GM10266 (cell line): ENCODE measurements around the gene DNAJB14.

Source experiments
- DNase-seq: peaks from one replicate; pipeline ENCODE4 v3.0.0; 2012; ENCODE audit errors: extremely low spot score
- TF ChIP-seq, protein P1 (sequence below): IDR thresholded peaks from 2 replicates; pipeline ENCODE4 v1.5.1; 2012; ENCODE audit warnings: mild to moderate bottlenecking, low read depth; ENCODE audit not compliant: control insufficient read depth, insufficient read depth; ENCODE audit errors: missing control alignments

DNAJB14 gene

DNA sequence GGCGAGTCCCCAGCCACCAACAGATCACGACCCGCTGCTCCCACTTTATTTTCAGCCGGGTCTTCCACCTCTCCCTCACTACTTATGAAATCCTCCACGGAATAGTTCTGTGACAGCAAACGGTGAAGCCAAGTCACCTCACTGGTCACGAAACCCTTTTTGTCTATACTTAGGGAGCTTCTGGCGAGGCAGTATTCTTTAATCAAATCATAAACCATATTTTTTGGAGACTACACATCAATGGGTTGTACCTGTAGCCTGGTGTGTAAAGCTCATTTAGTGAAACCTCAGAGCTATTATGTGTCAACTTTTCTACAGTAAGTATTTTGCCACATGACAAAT lies 4.5 kb upstream of the DNAJB14 start:
- DNase-seq, result peak; percentile 8
- TF ChIP-seq, protein P1, sequence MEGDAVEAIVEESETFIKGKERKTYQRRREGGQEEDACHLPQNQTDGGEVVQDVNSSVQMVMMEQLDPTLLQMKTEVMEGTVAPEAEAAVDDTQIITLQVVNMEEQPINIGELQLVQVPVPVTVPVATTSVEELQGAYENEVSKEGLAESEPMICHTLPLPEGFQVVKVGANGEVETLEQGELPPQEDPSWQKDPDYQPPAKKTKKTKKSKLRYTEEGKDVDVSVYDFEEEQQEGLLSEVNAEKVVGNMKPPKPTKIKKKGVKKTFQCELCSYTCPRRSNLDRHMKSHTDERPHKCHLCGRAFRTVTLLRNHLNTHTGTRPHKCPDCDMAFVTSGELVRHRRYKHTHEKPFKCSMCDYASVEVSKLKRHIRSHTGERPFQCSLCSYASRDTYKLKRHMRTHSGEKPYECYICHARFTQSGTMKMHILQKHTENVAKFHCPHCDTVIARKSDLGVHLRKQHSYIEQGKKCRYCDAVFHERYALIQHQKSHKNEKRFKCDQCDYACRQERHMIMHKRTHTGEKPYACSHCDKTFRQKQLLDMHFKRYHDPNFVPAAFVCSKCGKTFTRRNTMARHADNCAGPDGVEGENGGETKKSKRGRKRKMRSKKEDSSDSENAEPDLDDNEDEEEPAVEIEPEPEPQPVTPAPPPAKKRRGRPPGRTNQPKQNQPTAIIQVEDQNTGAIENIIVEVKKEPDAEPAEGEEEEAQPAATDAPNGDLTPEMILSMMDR, result no peak

DNA sequence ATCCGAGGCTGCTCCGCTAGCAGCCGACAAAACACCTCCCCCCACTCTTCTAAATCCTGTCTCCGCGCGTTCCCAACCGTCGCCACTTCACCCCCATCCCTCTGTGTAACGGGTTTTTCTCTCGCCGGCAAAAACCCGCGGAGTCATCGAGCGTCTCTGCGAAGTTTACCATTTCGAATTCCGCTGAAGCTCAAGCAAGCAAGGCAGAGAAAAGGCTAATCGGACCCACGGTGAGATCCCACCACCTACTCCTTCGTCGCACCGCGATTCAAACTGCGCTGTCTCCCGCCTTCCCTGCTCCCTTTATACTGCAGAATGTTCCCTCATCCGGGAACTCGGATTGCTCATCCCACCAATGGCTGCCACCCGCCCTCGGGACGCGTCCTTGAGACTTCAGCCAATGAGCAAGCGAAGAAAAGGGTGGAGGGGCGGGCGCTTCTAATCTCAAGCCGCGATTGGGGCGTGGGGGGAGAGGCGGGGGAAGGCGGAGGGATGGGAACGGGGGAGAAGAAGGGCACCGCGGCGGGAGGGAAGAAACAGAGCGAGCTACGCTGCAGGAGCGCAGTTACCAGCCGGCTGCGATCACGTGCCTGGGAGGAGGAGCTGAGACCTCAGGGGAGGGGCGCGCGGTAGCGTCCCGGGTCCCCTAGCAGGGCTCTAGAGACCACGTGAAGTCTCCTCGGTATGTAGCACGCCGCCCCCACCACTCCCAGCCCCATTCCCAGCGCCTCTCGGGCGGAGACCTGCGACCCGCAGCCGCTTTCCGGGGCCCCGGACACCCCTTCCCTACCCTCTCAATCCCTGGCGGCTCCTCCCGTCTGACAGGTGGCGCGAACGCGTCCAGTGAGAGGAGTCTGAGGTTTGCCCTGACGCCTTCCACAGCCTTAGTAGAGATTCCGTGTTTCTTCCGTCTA lies 3.8 kb upstream of the DNAJB14 start, which contains the start of gene H2AZ1:
TSS of gene H2AZ1 (minus strand) at position 277 of the 914 bp plus-strand sequence. CDS start at position 172, 105 bp downstream.
- peak; percentile 97 for DNase-seq
- TF ChIP-seq, protein P1, result no peak

DNA sequence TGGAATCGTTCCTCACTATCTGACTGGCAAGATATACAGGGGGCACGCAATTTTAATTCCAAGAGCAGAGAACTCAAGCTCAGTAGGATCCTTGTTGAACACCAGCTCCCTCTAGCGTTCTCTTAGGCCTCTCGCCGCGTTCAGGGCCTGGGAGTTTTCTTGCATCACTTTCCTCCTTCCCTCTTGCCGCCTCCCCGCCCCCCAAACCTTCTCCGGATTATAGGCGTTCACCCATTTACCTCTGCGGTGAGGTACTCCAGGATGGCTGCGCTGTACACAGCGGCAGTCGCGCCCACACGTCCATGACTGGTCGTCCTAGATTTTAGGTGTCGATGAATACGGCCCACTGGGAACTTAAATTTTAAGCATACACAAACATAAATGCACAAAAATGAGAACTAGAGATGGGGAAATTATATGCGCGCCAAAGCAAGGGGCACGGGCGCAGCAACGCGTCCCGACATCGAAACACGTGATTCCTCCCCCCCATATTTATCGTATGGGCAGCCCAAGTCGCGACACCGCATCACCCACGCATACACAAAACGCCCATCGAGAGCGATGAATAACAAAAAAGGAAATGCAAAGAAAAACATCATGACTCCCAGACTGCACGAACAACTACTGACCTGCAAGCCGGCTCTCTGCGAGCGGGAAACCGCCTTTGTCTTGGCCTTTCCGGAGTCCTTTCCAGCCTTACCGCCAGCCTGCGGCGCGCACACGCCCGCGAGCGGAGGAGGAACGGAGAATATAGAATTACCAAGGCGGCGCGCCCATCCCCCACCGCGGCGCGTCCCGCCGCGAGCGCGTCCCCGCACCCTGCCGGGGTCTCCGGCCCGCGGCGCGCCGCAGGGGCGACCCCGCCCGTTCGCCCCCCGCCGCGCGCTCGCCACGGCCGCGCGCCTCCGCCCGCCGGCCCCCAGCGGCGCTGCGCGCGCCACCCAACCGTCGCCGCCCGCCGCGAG lies 2.9 kb upstream of the DNAJB14 start:
- peak; percentile 86 for DNase-seq
- TF ChIP-seq, protein P1, result peak; percentile 90

DNA sequence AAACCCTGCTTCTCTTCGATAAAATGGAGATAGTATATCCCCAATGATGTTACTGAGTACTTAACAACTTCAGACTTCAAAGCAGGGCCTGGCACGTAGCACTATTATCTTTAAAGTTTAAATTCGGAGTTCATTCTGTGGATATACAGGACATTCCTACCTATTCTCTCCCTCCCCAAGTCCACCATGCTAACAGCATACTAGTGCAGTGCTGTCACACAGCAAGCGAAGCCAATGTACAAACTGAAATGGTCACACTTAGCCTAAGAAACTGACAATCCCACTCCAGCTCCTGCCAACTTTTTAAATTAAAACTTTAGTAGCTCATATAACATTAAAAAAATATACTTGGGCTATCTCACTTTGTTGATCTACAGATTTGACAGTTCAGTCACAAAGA lies 1.2 kb upstream of the DNAJB14 start:
- DNase-seq, result no peak
- TF ChIP-seq, protein P1, result no peak

DNA sequence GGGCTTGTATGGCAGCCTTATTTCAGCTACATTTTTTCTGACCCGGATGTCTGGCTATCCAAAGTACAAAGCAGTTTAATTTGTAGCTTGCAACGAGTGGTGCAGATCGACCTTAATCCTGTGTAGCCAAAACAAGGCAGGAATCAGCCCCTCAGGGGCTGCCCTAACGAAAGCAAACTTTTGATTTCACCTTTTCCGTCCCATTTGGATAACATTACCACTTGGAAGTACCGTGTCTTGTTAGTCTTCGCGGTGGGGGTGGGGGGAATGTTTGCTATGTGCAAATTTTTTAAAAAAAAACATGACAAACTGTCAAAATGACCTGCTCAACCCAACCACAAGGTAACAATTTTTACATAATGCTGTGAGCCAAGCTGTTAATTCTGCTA lies 766 bp upstream of the DNAJB14 start:
- TF ChIP-seq, protein P1, result no peak
- DNase-seq, result no peak

DNA sequence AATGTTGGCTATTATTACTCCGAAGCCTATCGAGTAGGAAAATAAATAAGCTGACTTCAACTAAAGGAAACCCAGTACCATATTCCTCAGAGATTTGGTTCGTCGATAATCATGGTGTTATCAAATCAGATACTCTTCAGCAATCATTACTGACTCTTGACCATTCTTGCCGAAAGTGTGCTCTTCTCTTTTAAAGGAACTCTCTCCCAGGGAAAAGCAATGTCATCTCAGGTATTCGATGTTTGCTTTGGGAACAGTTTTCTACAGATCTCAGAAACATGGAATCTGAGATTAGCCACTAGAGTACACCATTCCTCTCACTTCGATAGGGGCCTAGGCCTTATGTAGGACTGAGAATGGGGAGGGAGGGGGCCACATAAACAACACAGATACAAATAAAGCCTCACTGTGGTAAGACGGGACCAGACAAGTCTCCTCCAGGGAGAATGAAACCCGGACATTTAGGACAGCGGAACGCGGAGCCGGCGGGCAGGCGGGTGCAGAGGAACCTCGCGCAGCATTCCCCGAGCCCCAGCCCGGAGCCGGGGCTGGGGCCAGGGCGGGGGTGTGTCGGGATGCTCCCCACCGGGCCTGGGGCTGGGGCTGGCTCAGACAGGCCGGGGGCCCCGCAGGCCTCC lies 581 bp downstream of the DNAJB14 start:
- TF ChIP-seq, protein P1, result no peak
- peak; percentile 31 for DNase-seq
